ENCODE measurements around the gene VTI1B. TPM values are rescaled to one million over a fixed set of nuclear protein-coding genes. Genes with fewer than 3 reads are reported as not detected.

Gene VTI1B
- total RNA-seq, 1 donor from 2014 or later: 62.1 TPM

DNA sequence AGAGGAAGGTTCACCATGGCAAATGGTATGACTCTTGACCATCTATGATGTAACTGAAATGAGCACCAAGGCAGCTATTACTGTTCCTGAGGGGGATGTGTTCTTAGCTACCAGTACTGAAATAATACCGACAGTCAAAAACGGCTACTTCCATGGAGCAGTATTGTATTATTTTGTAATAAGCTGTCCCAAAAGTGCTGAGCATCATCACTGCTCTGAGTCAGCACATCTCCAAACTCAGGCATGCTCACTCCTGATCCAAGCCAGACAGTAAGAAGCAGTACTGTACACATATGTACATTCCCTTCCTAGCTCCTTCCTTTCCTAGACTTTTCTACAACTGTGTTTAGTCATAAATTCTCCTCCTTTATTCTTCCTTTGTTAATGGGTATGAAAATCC is 8.6 kb downstream of the VTI1B start:
- TF ChIP-seq, protein P1, sequence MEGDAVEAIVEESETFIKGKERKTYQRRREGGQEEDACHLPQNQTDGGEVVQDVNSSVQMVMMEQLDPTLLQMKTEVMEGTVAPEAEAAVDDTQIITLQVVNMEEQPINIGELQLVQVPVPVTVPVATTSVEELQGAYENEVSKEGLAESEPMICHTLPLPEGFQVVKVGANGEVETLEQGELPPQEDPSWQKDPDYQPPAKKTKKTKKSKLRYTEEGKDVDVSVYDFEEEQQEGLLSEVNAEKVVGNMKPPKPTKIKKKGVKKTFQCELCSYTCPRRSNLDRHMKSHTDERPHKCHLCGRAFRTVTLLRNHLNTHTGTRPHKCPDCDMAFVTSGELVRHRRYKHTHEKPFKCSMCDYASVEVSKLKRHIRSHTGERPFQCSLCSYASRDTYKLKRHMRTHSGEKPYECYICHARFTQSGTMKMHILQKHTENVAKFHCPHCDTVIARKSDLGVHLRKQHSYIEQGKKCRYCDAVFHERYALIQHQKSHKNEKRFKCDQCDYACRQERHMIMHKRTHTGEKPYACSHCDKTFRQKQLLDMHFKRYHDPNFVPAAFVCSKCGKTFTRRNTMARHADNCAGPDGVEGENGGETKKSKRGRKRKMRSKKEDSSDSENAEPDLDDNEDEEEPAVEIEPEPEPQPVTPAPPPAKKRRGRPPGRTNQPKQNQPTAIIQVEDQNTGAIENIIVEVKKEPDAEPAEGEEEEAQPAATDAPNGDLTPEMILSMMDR (IDR thresholded peaks at IDR 0.05): no peak
- TF ChIP-seq POLR2A (IDR thresholded peaks at IDR 0.05) (no peak), POLR2AphosphoS5 (IDR thresholded peaks at IDR 0.05; ENCODE audit: insufficient read depth in 1 of 2, low read depth in 1 of 2) (no peak)
- Histone ChIP-seq H3K9me3 (no peaks in the 10 kb centered on the region), H3K4me3 (no peak overlapping the region), H3K27me3 (no peaks in the 10 kb centered on the region), H3K4me1 (peaks cover 5% of the 10 kb centered on the region), H3K27ac (no peak overlapping the region), H3K36me3 (no peaks in the 10 kb centered on the region)
- no peak for DNase-seq (ENCODE audit: extremely low spot score in 2 of 2)
- intact Hi-C loops (cut with DNase I): loop anchor here (5.0 kb wide), 1 partner anchor 44 kb away; no protein-coding TSS in a partner anchor

DNA sequence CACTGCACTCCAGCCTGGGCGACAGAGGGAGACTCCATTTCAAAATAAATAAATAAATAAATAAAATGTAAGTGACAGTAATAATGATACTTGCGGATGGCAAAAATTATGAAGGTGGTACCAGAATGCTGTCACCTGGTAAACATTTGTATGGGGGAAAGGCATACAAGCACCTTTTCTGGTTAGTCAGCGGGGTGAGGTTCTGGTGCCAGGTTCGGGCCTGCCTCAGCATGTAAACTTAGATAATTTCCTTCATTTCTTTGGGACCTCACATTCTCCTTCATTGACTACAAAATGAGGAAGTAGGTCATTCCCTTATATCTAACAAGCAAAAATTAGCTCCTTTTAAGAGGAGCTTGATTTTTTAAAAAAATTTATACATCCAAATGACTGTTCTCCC is 10.8 kb downstream of the VTI1B start:
- no peak for TF ChIP-seq POLR2A (IDR thresholded peaks at IDR 0.05)
- no peak for TF ChIP-seq POLR2AphosphoS5 (IDR thresholded peaks at IDR 0.05; ENCODE audit: insufficient read depth in 1 of 2, low read depth in 1 of 2)
- TF ChIP-seq, protein P1 (IDR thresholded peaks at IDR 0.05): no peak
- H3K9me3 ChIP-seq: no peaks in the 10 kb centered on the region
- peaks cover 0 to 10% of the 10 kb centered on the region in 2 donors for H3K36me3 ChIP-seq
- no peak overlapping the region for H3K27ac ChIP-seq
- DNase-seq (ENCODE audit: extremely low spot score in 2 of 2): no peak
- no peaks in the 10 kb centered on the region for H3K27me3 ChIP-seq
- H3K4me3 ChIP-seq: no peak overlapping the region
- H3K4me1 ChIP-seq: peaks cover 5% of the 10 kb centered on the region
- intact Hi-C loops (cut with DNase I): no loop called here

- DNase-seq (ENCODE audit: extremely low spot score in 2 of 2): no peak
- H3K27me3 ChIP-seq: no peaks in the 10 kb centered on the region
- no peak overlapping the region for H3K27ac ChIP-seq
- intact Hi-C loops (cut with DNase I): no loop called here
- H3K36me3 ChIP-seq: peaks cover 0 to 99% of the 10 kb centered on the region in 2 donors
- no peak overlapping the region for H3K4me3 ChIP-seq
- TF ChIP-seq POLR2AphosphoS5 (IDR thresholded peaks at IDR 0.05; ENCODE audit: insufficient read depth in 1 of 2, low read depth in 1 of 2) (no peak), POLR2A (IDR thresholded peaks at IDR 0.05) (no peak)
- TF ChIP-seq, protein P1 (IDR thresholded peaks at IDR 0.05): no peak
- H3K4me1 ChIP-seq: no peaks in the 10 kb centered on the region
- H3K9me3 ChIP-seq: no peaks in the 10 kb centered on the region
These were observed 20.7 kb downstream of the VTI1B start for GRCh38 chr14:67653651-67654280.

DNA sequence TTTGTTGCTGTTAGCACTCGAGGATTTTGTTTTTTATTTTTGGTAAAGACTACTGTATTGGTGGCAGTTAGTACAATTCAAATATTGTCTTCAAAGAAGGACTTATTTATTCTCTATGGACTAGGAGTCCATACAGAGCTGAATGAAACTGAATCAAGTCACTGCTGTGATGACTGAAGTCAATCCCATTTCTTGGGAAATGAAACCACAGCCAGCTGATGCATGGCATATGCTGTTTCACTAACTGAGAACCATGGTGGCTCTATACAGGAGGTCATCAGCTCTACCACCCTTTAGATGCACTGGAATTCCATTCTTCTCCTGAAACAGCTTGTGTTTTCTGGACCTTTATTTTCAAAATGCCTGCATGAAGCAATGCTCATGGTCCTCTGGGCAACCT is 22.2 kb downstream of the VTI1B start:
- no peak for TF ChIP-seq POLR2A (IDR thresholded peaks at IDR 0.05)
- TF ChIP-seq, protein P1 (IDR thresholded peaks at IDR 0.05): no peak
- no peaks in the 10 kb centered on the region for H3K9me3 ChIP-seq
- intact Hi-C loops (cut with DNase I): no loop called here

GRCh38 chr14:67650694-67651093 is 23.7 kb downstream of the VTI1B start:
- H3K27ac ChIP-seq: no peak overlapping the region
- no peaks in the 10 kb centered on the region for H3K9me3 ChIP-seq
- H3K27me3 ChIP-seq: no peaks in the 10 kb centered on the region
- TF ChIP-seq POLR2AphosphoS5 (IDR thresholded peaks at IDR 0.05; ENCODE audit: insufficient read depth in 1 of 2, low read depth in 1 of 2) (no peak), POLR2A (IDR thresholded peaks at IDR 0.05) (no peak)
- TF ChIP-seq, protein P1 (IDR thresholded peaks at IDR 0.05): no peak
- peaks cover 0 to 84% of the 10 kb centered on the region in 2 donors for H3K36me3 ChIP-seq
- no peak for DNase-seq (ENCODE audit: extremely low spot score in 2 of 2)
- intact Hi-C loops (cut with DNase I): no loop called here
- no peak overlapping the region for H3K4me3 ChIP-seq
- no peaks in the 10 kb centered on the region for H3K4me1 ChIP-seq

More for the DNA sequence above, 22.2 kb downstream of the VTI1B start:
- Histone ChIP-seq H3K4me3 (no peak overlapping the region), H3K27me3 (no peaks in the 10 kb centered on the region), H3K27ac (no peak overlapping the region), H3K4me1 (no peaks in the 10 kb centered on the region), H3K36me3 (peaks cover 0 to 95% of the 10 kb centered on the region in 2 donors)
- DNase-seq (ENCODE audit: extremely low spot score in 2 of 2): no peak

Measured in vagina (tissue), 2 donors.